WTC11 (cell line): ENCODE data around the gene CBX1. TPM values are rescaled to one million over a fixed set of nuclear protein-coding genes. Genes with fewer than 3 reads are reported as not detected.

ENCODE experiments used
- ATAC-seq: fragments of 200-7000 bp; cut with Tn5 transposase; 2 replicates; pipeline ENCODE4 v1.10.0; 2021; ENCODE audit warnings: mild to moderate bottlenecking, moderate library complexity
- CTCF ChIA-PET: fragments of 300-600 bp; sonication (Branson Sonifier 250); formaldehyde crosslinking; loops from one replicate; lab custom pipeline; 2021; ENCODE audit warnings: antibody characterized with exemption; lab: Charles Lee
- POLR2A ChIA-PET: fragments of 350-600 bp; sonication (Branson Sonifier 250); formaldehyde crosslinking; loops from one replicate; lab custom pipeline; 2021; ENCODE audit warnings: antibody characterized with exemption; lab: Charles Lee
- DNase-seq: peaks from one replicate; pipeline ENCODE4 v3.0.0; 2021; ENCODE audit warnings: low spot score
- H3K27ac Mint-ChIP-seq: 2 replicates; pipeline ENCODE4 v1.8.0; 2021; ENCODE audit warnings: mixed read lengths
- H3K27me3 Mint-ChIP-seq: 2 replicates; pipeline ENCODE4 v1.8.0; 2021; ENCODE audit warnings: low read depth, mild to moderate bottlenecking, moderate library complexity, mixed read lengths
- H3K36me3 Mint-ChIP-seq: 2 replicates; pipeline ENCODE4 v1.8.0; 2021; ENCODE audit warnings: mixed read lengths
- H3K4me1 Mint-ChIP-seq: 2 replicates; pipeline ENCODE4 v1.8.0; 2022; ENCODE audit warnings: mixed read lengths
- H3K4me3 Mint-ChIP-seq: 2 replicates; pipeline ENCODE4 v1.8.0; 2021; ENCODE audit warnings: mild to moderate bottlenecking, moderate library complexity, mixed read lengths
- H3K9me3 Mint-ChIP-seq: 2 replicates; pipeline ENCODE4 v1.8.0; 2021; ENCODE audit warnings: mixed read lengths
- ATF1 ChIP-seq: sonication (generic); formaldehyde crosslinking; IDR thresholded peaks from 2 replicates; pipeline ENCODE4 v1.8.1; 2023; ENCODE audit warnings: mild to moderate bottlenecking, moderate library complexity, missing genetic modification reagents
- ESRRA ChIP-seq: sonication (generic); formaldehyde crosslinking; IDR thresholded peaks from 2 replicates; pipeline ENCODE4 v1.8.1; 2022; ENCODE audit warnings: mild to moderate bottlenecking, missing genetic modification reagents, borderline replicate concordance
- ETV6 ChIP-seq: sonication (generic); formaldehyde crosslinking; IDR thresholded peaks from 2 replicates; pipeline ENCODE4 v1.8.1; 2022; ENCODE audit warnings: mild to moderate bottlenecking, missing genetic modification reagents
- GABPB1 ChIP-seq: sonication (generic); formaldehyde crosslinking; IDR thresholded peaks from 2 replicates; pipeline ENCODE4 v1.8.1; 2023; ENCODE audit warnings: mild to moderate bottlenecking, missing genetic modification reagents
- GRHL2 ChIP-seq: fragments of 250-450 bp; sonication (Bioruptor Pico); IDR thresholded peaks from 2 replicates; pipeline ENCODE4 v1.8.0; 2022; ENCODE audit warnings: mild to moderate bottlenecking, moderate library complexity; ENCODE audit not compliant: insufficient replicate concordance, severe bottlenecking
- GTF2I ChIP-seq: fragments of 250-450 bp; sonication (Bioruptor Pico); conservative IDR thresholded peaks from 2 replicates; pipeline ENCODE4 v1.4.0; 2021; ENCODE audit warnings: mild to moderate bottlenecking
- PREB ChIP-seq: sonication (generic); formaldehyde crosslinking; IDR thresholded peaks from 2 replicates; pipeline ENCODE4 v1.8.1; 2022; ENCODE audit warnings: mild to moderate bottlenecking, missing genetic modification reagents, moderate library complexity, borderline replicate concordance
- SMAD3 ChIP-seq: sonication (generic); formaldehyde crosslinking; IDR thresholded peaks from 2 replicates; pipeline ENCODE4 v1.8.0; 2022; ENCODE audit warnings: missing genetic modification reagents, mild to moderate bottlenecking, borderline replicate concordance
- SMAD4 ChIP-seq: sonication (generic); formaldehyde crosslinking; IDR thresholded peaks from 2 replicates; pipeline ENCODE4 v1.8.0; 2022; ENCODE audit warnings: mild to moderate bottlenecking, missing genetic modification reagents
- USF1 ChIP-seq: sonication (generic); formaldehyde crosslinking; IDR thresholded peaks from 2 replicates; pipeline ENCODE4 v1.8.0; 2022; ENCODE audit warnings: mild to moderate bottlenecking, missing genetic modification reagents
- ZBTB43 ChIP-seq: sonication (generic); formaldehyde crosslinking; IDR thresholded peaks from 2 replicates; pipeline ENCODE4 v1.8.1; 2023; ENCODE audit warnings: mild to moderate bottlenecking, missing genetic modification reagents
- ZNF138 ChIP-seq: sonication (generic); formaldehyde crosslinking; conservative IDR thresholded peaks from 2 replicates; pipeline ENCODE4 v1.8.1; 2022; ENCODE audit warnings: mild to moderate bottlenecking, moderate library complexity, missing genetic modification reagents
- ZNF416 ChIP-seq: fragments of 250-450 bp; sonication (Bioruptor Pico); IDR thresholded peaks from 2 replicates; pipeline ENCODE4 v1.9.0; 2021; ENCODE audit warnings: mild to moderate bottlenecking, inconsistent platforms
- total RNA-seq: library from RNA; stranded (reverse); gene quantifications from 3 replicates; pipeline ENCODE4 v1.2.3, GENCODE V29; 2021
- TF ChIP-seq, protein P1 (sequence below): fragments of 200-600 bp; IDR thresholded peaks from 2 replicates; pipeline ENCODE4 v1.8.0; 2022; ENCODE audit warnings: antibody characterized with exemption
- TF ChIP-seq, protein P2 (sequence below): sonication (generic); formaldehyde crosslinking; IDR thresholded peaks from 2 replicates; pipeline ENCODE4 v1.8.1; 2022; ENCODE audit warnings: mild to moderate bottlenecking, moderate library complexity, missing genetic modification reagents

CBX1 gene
- total RNA-seq, 1 experiment from 2014 or later: 162 TPM

- TF ChIP-seq ZNF138 (CRISPR knock-in tag): no peak
- TF ChIP-seq PREB (CRISPR knock-in tag): no peak
- TF ChIP-seq SMAD4: no peak
- TF ChIP-seq, all 79 proteins: peak for 0
Measured at GRCh38 chr17:48052956-48053757, 48.1 kb downstream of the CBX1 start (continued).

DNA sequence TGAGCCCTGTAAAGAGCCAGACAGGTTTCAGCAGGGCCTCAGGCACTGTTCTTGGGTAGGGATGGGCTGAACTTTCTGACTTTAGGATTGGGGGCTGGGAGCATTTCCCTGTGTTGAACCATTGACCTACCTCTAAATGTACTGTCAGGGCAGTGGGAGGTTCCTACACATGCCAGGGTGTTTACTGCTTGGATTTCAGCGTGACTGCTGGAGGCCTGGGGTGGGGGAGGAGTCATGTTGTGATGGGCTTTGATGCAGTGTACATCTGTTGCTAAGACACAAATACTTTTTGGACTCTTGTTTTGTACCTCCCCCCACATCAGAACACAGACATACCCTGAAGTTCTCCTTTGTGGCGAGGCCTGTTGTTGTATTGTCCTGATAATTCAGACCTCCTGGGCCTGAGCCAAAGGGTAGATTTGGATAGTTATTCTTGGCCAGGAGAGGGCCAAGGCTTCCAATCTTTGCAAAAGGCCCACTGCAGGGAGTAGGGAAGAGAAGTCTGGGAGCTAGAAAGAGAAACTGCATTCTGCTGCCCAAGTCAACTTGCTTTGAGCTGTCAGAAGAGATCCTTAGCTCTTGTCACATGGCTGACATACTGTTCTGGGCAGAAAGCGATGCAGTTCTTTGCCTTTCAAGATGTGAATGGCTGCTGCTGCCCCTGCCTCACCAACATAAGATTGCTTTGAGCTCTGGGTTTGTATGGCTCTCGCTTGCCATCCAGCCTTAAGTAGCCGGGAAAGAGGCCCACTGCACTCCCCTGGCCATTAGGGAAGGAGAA is 49.4 kb downstream of the CBX1 start:
- Mint-ChIP-seq H3K9me3 (no peaks in the 10 kb centered on the region), H3K4me3 (peak overlapping the region; percentile 36), H3K27ac (peak overlapping the region; percentile 98), H3K36me3 (peaks cover 32% of the 10 kb centered on the region), H3K27me3 (no peaks in the 10 kb centered on the region), H3K4me1 (peaks cover 73% of the 10 kb centered on the region)
- DNase-seq: no peak
- TF ChIP-seq ZNF416 (CRISPR knock-in tag) (no peak), GRHL2 (CRISPR knock-in tag) (no peak), SMAD3 (CRISPR knock-in tag) (no peak), GABPB1 (CRISPR knock-in tag) (no peak), ZBTB43 (no peak), PREB (CRISPR knock-in tag) (no peak)
- ChIA-PET POLR2A (interaction anchor here (1.2 kb wide), 1 partner anchor 17 kb away, joined by 3 read pairs; no protein-coding TSS in a partner anchor), CTCF (interaction anchor here (0.6 to 3.4 kb wide), 5 partner anchors 15 to 105 kb away, joined by 3 to 25 read pairs (median 5); no protein-coding TSS in a partner anchor)
- no peak for ATAC-seq

GRCh38 chr17:48051283-48051682 is 50.0 kb downstream of the CBX1 start:
- H3K9me3 Mint-ChIP-seq: no peaks in the 10 kb centered on the region
- peak overlapping the region; percentile 36 for H3K4me3 Mint-ChIP-seq
- H3K36me3 Mint-ChIP-seq: peaks cover 26% of the 10 kb centered on the region
- CTCF ChIA-PET: interaction anchor here (1.8 to 10.4 kb wide), 2 partner anchors 17 to 25 kb away, joined by 5 to 108 read pairs; no protein-coding TSS in a partner anchor
- no peaks in the 10 kb centered on the region for H3K27me3 Mint-ChIP-seq
- H3K27ac Mint-ChIP-seq: peak overlapping the region; percentile 98
- H3K4me1 Mint-ChIP-seq: peaks cover 73% of the 10 kb centered on the region
- no peak for DNase-seq
- POLR2A ChIA-PET: no interaction called here
- no peak for ATAC-seq
- TF ChIP-seq USF1 (no peak), ETV6 (CRISPR knock-in tag) (no peak), GRHL2 (CRISPR knock-in tag) (no peak), ZNF138 (CRISPR knock-in tag) (no peak), ATF1 (CRISPR knock-in tag) (no peak), ESRRA (CRISPR knock-in tag) (no peak), SMAD3 (CRISPR knock-in tag) (no peak), GTF2I (CRISPR knock-in tag) (no peak)
- TF ChIP-seq, protein P1, sequence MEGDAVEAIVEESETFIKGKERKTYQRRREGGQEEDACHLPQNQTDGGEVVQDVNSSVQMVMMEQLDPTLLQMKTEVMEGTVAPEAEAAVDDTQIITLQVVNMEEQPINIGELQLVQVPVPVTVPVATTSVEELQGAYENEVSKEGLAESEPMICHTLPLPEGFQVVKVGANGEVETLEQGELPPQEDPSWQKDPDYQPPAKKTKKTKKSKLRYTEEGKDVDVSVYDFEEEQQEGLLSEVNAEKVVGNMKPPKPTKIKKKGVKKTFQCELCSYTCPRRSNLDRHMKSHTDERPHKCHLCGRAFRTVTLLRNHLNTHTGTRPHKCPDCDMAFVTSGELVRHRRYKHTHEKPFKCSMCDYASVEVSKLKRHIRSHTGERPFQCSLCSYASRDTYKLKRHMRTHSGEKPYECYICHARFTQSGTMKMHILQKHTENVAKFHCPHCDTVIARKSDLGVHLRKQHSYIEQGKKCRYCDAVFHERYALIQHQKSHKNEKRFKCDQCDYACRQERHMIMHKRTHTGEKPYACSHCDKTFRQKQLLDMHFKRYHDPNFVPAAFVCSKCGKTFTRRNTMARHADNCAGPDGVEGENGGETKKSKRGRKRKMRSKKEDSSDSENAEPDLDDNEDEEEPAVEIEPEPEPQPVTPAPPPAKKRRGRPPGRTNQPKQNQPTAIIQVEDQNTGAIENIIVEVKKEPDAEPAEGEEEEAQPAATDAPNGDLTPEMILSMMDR: no peak
- TF ChIP-seq, protein P2, sequence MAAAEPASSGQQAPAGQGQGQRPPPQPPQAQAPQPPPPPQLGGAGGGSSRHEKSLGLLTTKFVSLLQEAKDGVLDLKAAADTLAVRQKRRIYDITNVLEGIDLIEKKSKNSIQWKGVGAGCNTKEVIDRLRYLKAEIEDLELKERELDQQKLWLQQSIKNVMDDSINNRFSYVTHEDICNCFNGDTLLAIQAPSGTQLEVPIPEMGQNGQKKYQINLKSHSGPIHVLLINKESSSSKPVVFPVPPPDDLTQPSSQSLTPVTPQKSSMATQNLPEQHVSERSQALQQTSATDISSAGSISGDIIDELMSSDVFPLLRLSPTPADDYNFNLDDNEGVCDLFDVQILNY (CRISPR knock-in tag): no peak
